Measurements from ENCODE around the gene CPEB4. TPM values are rescaled to one million over a fixed set of nuclear protein-coding genes. Genes with fewer than 3 reads are reported as not detected.

The CPEB4 gene
- total and polyA plus RNA-seq, 10 of the 15 experiments (the other 5 are each of a cell fraction or from before 2014, with no cell fraction given) = 6.9 to 33.1 (median 20.4) TPM

GRCh38 chr5:173961418-173961817 lies 73.3 kb downstream of the CPEB4 start:
- no peak for DNase-seq (ENCODE audit: low read depth, low spot score)

DNA sequence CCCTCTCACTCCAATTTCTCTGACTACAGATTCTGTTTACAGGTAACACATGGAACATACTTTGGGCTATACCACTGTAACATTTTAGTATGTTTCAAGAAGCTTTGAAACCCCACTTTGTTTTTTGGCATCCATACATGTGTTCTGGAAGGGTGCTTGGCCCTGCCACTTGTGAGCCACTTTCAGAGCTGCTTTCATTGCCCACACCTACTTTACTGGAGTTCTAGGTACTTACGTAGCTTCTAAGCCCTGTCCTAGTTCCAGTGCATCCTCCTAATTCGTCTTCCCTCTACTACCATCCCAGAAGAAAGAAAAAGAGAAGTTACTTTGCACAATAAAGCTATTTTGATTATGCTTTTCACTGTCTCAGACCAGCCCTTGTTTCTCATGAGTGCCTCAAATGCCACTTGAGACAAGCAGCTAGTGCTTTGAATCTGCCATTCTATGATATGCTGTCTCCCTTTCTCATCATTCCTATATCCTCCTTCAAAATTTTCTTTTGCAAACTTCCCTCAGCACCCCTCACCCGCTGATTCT lies 74.4 kb downstream of the CPEB4 start:
- CTCF ChIA-PET = interaction anchor here (0.6 to 2.5 kb wide), 9 partner anchors 9 to 389 kb away, joined by 3 to 11 read pairs (median 4); no protein-coding TSS in a partner anchor
- no peak for TF ChIP-seq CHD4 (IDR thresholded peaks at IDR 0.05)
- no peak for TF ChIP-seq TCF12 (IDR thresholded peaks at IDR 0.05; ENCODE audit: low read depth, low read length)
- TF ChIP-seq KAT2A (conservative IDR thresholded peaks at IDR 0.05; ENCODE audit: control insufficient read depth, low read depth, low read length) = no peak
- TF ChIP-seq DPF2 (IDR thresholded peaks at IDR 0.05) = no peak
- TF ChIP-seq FOXM1 (IDR thresholded peaks at IDR 0.05; ENCODE audit: low read depth, low read length) = no peak
- no peak for TF ChIP-seq ZBTB4 (CRISPR knock-in tag; IDR thresholded peaks at IDR 0.05)
- TF ChIP-seq SREBF1 (IDR thresholded peaks at IDR 0.05; ENCODE audit: low read length) = no peak
- TF ChIP-seq NFIC (IDR thresholded peaks at IDR 0.05; ENCODE audit: low read depth, low read length) = no peak
- no peak for TF ChIP-seq PKNOX1 (IDR thresholded peaks at IDR 0.05)
- TF ChIP-seq ESRRA (IDR thresholded peaks at IDR 0.05; ENCODE audit: low read length) = no peak

More at GRCh38 chr5:173961418-173961817, 73.3 kb downstream of the CPEB4 start:
- no peak; the same call in 2 of the 3 replicates for ATAC-seq
- no peaks in the 10 kb centered on the region for H3K27me3 ChIP-seq (replicated peaks in 1 of 2; ENCODE audit: control insufficient read depth in 2 of 2, insufficient read depth in 2 of 2, low read length in 1 of 2)
- H3K4me2 ChIP-seq (ENCODE audit: control insufficient read depth, insufficient read depth) = no peak overlapping the region
- H3K9me3 ChIP-seq (replicated peaks; ENCODE audit: control insufficient read depth, insufficient read depth, low read length) = no peaks in the 10 kb centered on the region
- no peak overlapping the region for H2AFZ ChIP-seq (ENCODE audit: control insufficient read depth, low read depth, low read length)
- H3K79me2 ChIP-seq (ENCODE audit: control insufficient read depth, insufficient read depth, low read length) = no peaks in the 10 kb centered on the region
- ChIA-PET POLR2A (interaction anchor here (0.6 kb wide), 1 partner anchor 281 kb away, joined by 4 read pairs; no protein-coding TSS in a partner anchor), CTCF (interaction anchor here (1.1 to 1.7 kb wide), 3 partner anchors 10 to 333 kb away, joined by 4 to 10 read pairs (median 4); no protein-coding TSS in a partner anchor), SMC1A (ENCODE audit: uncharacterized antibody, unreplicated experiment) (no interaction called here), RAD21 (ENCODE audit: unreplicated experiment) (interaction anchor here (0.6 kb wide), 1 partner anchor 1491 kb away, joined by 3 read pairs; no protein-coding TSS in a partner anchor)
- no TSS peak for BruUV-seq (replicated peaks)
- H3K4me1 ChIP-seq (ENCODE audit: control insufficient read depth, insufficient read depth, low read length) = no peaks in the 10 kb centered on the region
- no peak overlapping the region for H3K4me3 ChIP-seq
- WGBS (ENCODE audit: insufficient coverage, insufficient replicate concordance, low lambda C conversion rate, missing lambda C conversion rate) = 0% methylated on average over 1 of the region's 1 CpG
- no peak overlapping the region for H3K9ac ChIP-seq (ENCODE audit: control insufficient read depth, insufficient read depth, low read length)
- in situ Hi-C loops (cut with MboI) (no loop called here), intact Hi-C loops (cut with micrococcal nuclease; ENCODE audit: unreplicated experiment) (no loop called here)
- H3K36me3 ChIP-seq (ENCODE audit: control insufficient read depth in 2 of 2, insufficient read depth in 2 of 2, low read length in 1 of 2) = no peaks in the 10 kb centered on the region
- H3K27ac ChIP-seq (ENCODE audit: control insufficient read depth, insufficient read depth) = no peak overlapping the region
- FAIRE-seq = no peak
- TF ChIP-seq TBL1XR1 (IDR thresholded peaks at IDR 0.05; ENCODE audit: low read depth, low read length) = no peak
- TF ChIP-seq NFIC (IDR thresholded peaks at IDR 0.05; ENCODE audit: low read depth, low read length) = peak; percentile 21; the same call in 1 of the 2 replicates
- no peak for TF ChIP-seq JUND (IDR thresholded peaks at IDR 0.05; ENCODE audit: low read depth, low read length)
- TF ChIP-seq JUNB (IDR thresholded peaks at IDR 0.05) = no peak
- no peak for TF ChIP-seq RBBP5 (conservative IDR thresholded peaks at IDR 0.05)
- TF ChIP-seq TCF3 (IDR thresholded peaks at IDR 0.05; ENCODE audit: borderline replicate concordance, insufficient read depth, low read depth, low read length) = no peak
- no peak for TF ChIP-seq SMARCA5 (IDR thresholded peaks at IDR 0.05)
- no peak for TF ChIP-seq MTA3 (IDR thresholded peaks at IDR 0.05; ENCODE audit: borderline replicate concordance, low read length)
- no peak for TF ChIP-seq ZNF217 (IDR thresholded peaks at IDR 0.05)
- peak; percentile 12; the same call in 1 of the 2 replicates for TF ChIP-seq RUNX3 (IDR thresholded peaks at IDR 0.05; ENCODE audit: low read length)
- no peak for TF ChIP-seq HDAC6 (IDR thresholded peaks at IDR 0.05; ENCODE audit: unreplicated experiment)
- TF ChIP-seq RAD51 (IDR thresholded peaks at IDR 0.05) = no peak
- H4K20me1 ChIP-seq (ENCODE audit: control insufficient read depth, insufficient read depth) = no peaks in the 10 kb centered on the region

More for the DNA sequence above, 74.4 kb downstream of the CPEB4 start:
- DNase-seq (ENCODE audit: low read depth, low spot score) (no peak), FAIRE-seq (no peak), ATAC-seq (no peak)
- Histone ChIP-seq H3K27me3 (replicated peaks in 1 of 2; ENCODE audit: control insufficient read depth in 2 of 2, insufficient read depth in 2 of 2, low read length in 1 of 2) (no peaks in the 10 kb centered on the region), H2AFZ (ENCODE audit: control insufficient read depth, low read depth, low read length) (no peak overlapping the region), H3K36me3 (ENCODE audit: control insufficient read depth in 2 of 2, insufficient read depth in 2 of 2, low read length in 1 of 2) (no peaks in the 10 kb centered on the region), H4K20me1 (ENCODE audit: control insufficient read depth, insufficient read depth) (no peaks in the 10 kb centered on the region), H3K4me2 (ENCODE audit: control insufficient read depth, insufficient read depth) (no peak overlapping the region), H3K4me3 (no peak overlapping the region), H3K9ac (ENCODE audit: control insufficient read depth, insufficient read depth, low read length) (no peak overlapping the region), H3K27ac (ENCODE audit: control insufficient read depth, insufficient read depth) (no peak overlapping the region), H3K9me3 (replicated peaks; ENCODE audit: control insufficient read depth, insufficient read depth, low read length) (no peaks in the 10 kb centered on the region), H3K4me1 (ENCODE audit: control insufficient read depth, insufficient read depth, low read length) (no peaks in the 10 kb centered on the region), H3K79me2 (ENCODE audit: control insufficient read depth, insufficient read depth, low read length) (no peaks in the 10 kb centered on the region)
- POLR2A ChIA-PET = no interaction called here
- SMC1A ChIA-PET (ENCODE audit: uncharacterized antibody, unreplicated experiment) = interaction anchor here (1.5 to 2.1 kb wide), 5 partner anchors 10 to 347 kb away, joined by 4 to 14 read pairs (median 4); no protein-coding TSS in a partner anchor
- RAD21 ChIA-PET (ENCODE audit: unreplicated experiment) = interaction anchor here (1.2 to 2.0 kb wide), 5 partner anchors 27 to 346 kb away, joined by 3 to 5 read pairs (median 4); partner anchors contain the start of gene BOD1
- in situ Hi-C loops (cut with MboI) (no loop called here), intact Hi-C loops (cut with micrococcal nuclease; ENCODE audit: unreplicated experiment) (no loop called here)
- 78% methylated on average over 3 of the region's 3 CpGs for WGBS (ENCODE audit: insufficient coverage, insufficient replicate concordance, low lambda C conversion rate, missing lambda C conversion rate)
- BruUV-seq (replicated peaks) = no TSS peak
